Testis (tissue), 3 donors: ENCODE results near the gene CLNK. TPM values are rescaled to one million over a fixed set of nuclear protein-coding genes. Genes with fewer than 3 reads are reported as not detected.

ENCODE experiments used
- DNase-seq: peaks from one replicate; pipeline ENCODE4 v3.0.0-alpha.2; 2019
- H3K27ac ChIP-seq, 2 donors: fragments of 200-600 bp; sonication (generic); one replicate each; pipeline ENCODE4 v1.5.1; 2019
- H3K27me3 ChIP-seq: fragments of 200-600 bp; sonication (generic); one replicate; pipeline ENCODE4 v1.5.1; 2019
- H3K36me3 ChIP-seq: fragments of 200-600 bp; sonication (generic); one replicate; pipeline ENCODE4 v1.5.1; 2017; ENCODE audit warnings: low read depth; ENCODE audit errors: missing control alignments
- H3K4me1 ChIP-seq: fragments of 200-600 bp; sonication (generic); one replicate; pipeline ENCODE4 v1.5.1; 2019
- H3K4me3 ChIP-seq, 2 donors: fragments of 200-600 bp; sonication (generic); one replicate each; pipeline ENCODE4 v1.5.1; 2017 to 2019
- H3K9me3 ChIP-seq: fragments of 200-600 bp; sonication (generic); one replicate; pipeline ENCODE4 v1.5.1; 2017
- POLR2A ChIP-seq: fragments of 450-650 bp; IDR thresholded peaks from one replicate; pipeline ENCODE4 v1.6.1; 2017; ENCODE audit warnings: antibody characterized with exemption, mild to moderate bottlenecking, moderate library complexity
- WGBS, 2 donors: methylation state at CpG; one replicate each; pipeline ENCODE4 v1.1.5; 2018; 5-methylcytosine and 5-hydroxymethylcytosine counted together
- intact Hi-C: fragments of 100-400 bp; cut with DNase I; formaldehyde crosslinking; loops from one replicate; pipeline ENCODE4 v1.15.1; 2023; ENCODE audit warnings: low total_unique reads
- polyA plus RNA-seq: library from polyadenylated mRNA; stranded (reverse); fragments of 350-450 nt; fragmentation: Illumina TruSeq; extraction: RNeasy Lipid Tissue Mini Kit (QIAGEN cat#74804); gene quantifications from one replicate; pipeline ENCODE4 v1.2.3, GENCODE V29; 2014; ENCODE audit warnings: low read depth, low replicate concordance; ENCODE audit not compliant: insufficient read depth
- total RNA-seq, 2 donors: library from RNA; depleted of rRNA; stranded (reverse); fragments of >200 nt; gene quantifications; one replicate each; pipeline ENCODE4 v1.2.3, GENCODE V29; 2016
- TF ChIP-seq, protein P1 (sequence below), 3 experiments: fragments of 450-650 bp in 2 of 3; fragments of 200-600 bp in 1 of 3; sonication (generic) in 1 of 3; IDR thresholded peaks; one replicate each; pipeline ENCODE4 v1.5.1; 2016 to 2019; ENCODE audit warnings: antibody characterized with exemption in 3 of 3, mild to moderate bottlenecking in 2 of 3, moderate library complexity in 1 of 3

Gene CLNK
- total and polyA plus RNA-seq, 3 donors from 2014 or later = 0.12 to 0.94 TPM; not detected in 1

DNA sequence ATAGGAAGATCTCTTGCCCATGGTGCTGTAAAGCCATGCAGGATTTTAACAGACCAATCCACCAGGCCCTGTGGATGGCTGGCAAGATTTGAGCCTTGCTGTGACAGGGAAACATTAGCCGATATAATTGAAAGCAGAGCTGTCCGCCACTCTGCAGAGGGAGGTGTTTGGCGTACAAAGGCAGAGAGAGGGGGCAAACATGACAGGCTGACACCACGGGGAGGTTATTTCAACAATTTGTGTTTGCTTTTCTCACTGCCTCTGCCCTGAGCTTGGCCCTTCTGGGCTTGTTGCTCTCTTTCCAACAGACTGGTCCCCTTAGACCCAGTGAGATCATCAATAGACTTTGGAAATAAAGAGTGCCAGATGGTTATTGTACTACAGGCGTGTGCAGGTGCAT, 59.4 kb downstream of the CLNK start:
- no peak for DNase-seq
- TF ChIP-seq, protein P1, sequence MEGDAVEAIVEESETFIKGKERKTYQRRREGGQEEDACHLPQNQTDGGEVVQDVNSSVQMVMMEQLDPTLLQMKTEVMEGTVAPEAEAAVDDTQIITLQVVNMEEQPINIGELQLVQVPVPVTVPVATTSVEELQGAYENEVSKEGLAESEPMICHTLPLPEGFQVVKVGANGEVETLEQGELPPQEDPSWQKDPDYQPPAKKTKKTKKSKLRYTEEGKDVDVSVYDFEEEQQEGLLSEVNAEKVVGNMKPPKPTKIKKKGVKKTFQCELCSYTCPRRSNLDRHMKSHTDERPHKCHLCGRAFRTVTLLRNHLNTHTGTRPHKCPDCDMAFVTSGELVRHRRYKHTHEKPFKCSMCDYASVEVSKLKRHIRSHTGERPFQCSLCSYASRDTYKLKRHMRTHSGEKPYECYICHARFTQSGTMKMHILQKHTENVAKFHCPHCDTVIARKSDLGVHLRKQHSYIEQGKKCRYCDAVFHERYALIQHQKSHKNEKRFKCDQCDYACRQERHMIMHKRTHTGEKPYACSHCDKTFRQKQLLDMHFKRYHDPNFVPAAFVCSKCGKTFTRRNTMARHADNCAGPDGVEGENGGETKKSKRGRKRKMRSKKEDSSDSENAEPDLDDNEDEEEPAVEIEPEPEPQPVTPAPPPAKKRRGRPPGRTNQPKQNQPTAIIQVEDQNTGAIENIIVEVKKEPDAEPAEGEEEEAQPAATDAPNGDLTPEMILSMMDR (IDR thresholded peaks at IDR 0.05) = no peak
- no peak for TF ChIP-seq POLR2A

DNA sequence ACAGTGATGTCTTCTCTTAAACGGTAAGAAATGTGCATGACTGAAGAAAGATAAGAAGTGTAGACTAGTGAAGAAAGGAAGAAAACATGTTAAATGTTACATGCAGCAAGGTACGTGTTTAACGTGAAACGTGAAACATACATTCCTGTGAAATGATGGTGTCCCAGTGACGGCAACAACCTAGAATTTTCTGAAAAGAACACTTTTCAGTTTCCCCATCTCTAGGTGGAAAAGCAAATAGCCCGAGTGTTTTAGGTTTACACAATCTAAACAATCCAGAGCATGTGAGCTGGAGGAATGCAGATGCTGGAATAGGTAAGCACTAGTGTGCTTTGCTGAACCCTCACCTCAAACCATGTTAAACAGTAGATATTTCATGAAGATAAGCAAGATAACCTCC, 60.7 kb downstream of the CLNK start:
- Histone ChIP-seq H3K36me3 (no peaks in the 10 kb centered on the region), H3K27me3 (no peaks in the 10 kb centered on the region), H3K27ac (no peak overlapping the region), H3K4me1 (peaks cover 5% of the 10 kb centered on the region), H3K9me3 (no peaks in the 10 kb centered on the region), H3K4me3 (no peak overlapping the region)
- intact Hi-C loops = no loop called here
- no peak for DNase-seq
- TF ChIP-seq POLR2A = no peak
- TF ChIP-seq, protein P1 (IDR thresholded peaks at IDR 0.05) = no peak
- 56 to 67% methylated on average over 6 of the region's 6 CpGs for WGBS, 2 donors

More for the DNA sequence above, 59.4 kb downstream of the CLNK start:
- H3K9me3 ChIP-seq = no peaks in the 10 kb centered on the region
- no peaks in the 10 kb centered on the region for H3K36me3 ChIP-seq
- 50 to 56% methylated on average over 5 of the region's 5 CpGs for WGBS, 2 donors
- H3K27me3 ChIP-seq = no peaks in the 10 kb centered on the region
- intact Hi-C loops = no loop called here
- peaks cover 5% of the 10 kb centered on the region for H3K4me1 ChIP-seq
- H3K4me3 ChIP-seq = no peak overlapping the region
- no peak overlapping the region for H3K27ac ChIP-seq

DNA sequence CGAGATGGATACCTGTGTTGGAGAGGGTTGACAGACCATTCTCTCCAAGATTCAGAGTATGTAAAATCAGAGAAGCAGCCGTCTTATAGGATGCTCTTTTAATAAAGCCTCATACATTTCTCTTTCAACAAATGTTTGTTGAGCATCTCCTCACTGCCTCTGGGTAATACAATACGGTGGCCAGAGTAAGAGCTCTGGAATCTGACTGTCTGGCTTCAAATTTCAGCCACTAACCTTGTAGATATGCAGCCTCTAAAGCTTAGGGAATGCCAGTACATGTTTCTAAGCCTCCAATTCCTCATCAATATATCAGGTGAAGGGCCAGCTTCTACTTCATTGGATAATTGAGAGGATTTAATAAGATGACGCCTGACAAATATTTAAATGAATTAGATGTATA, 61.3 kb downstream of the CLNK start:
- H3K4me1 ChIP-seq = peaks cover 5% of the 10 kb centered on the region
- H3K4me3 ChIP-seq = no peak overlapping the region
- TF ChIP-seq, protein P1 (IDR thresholded peaks at IDR 0.05) = no peak
- TF ChIP-seq POLR2A = no peak
- no peak overlapping the region for H3K27ac ChIP-seq
- 64 to 73% methylated on average over 4 of the region's 4 CpGs for WGBS, 2 donors
- intact Hi-C loops = no loop called here
- no peaks in the 10 kb centered on the region for H3K36me3 ChIP-seq
- H3K27me3 ChIP-seq = no peaks in the 10 kb centered on the region
- DNase-seq = no peak
- no peaks in the 10 kb centered on the region for H3K9me3 ChIP-seq

DNA sequence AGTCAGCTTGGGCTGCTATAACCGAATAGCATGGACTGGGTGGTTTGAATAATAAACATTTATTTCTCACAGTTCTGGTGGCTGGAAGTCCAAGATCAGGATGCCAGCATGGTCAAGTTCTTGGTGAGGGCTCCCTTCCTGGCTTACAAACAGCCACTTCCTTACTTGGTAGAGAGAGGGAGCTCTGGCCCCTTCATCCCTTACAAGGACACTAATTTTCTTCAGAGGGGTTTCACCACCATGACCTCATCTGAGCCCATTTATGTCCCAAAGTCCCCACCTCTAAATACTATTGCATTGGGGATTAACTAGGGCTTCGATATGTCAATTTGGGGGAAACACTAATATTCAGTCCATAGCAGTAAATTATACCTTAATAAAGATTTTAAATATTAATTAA, 61.8 kb downstream of the CLNK start:
- Histone ChIP-seq H3K4me3 (no peak overlapping the region), H3K36me3 (no peaks in the 10 kb centered on the region), H3K27me3 (no peaks in the 10 kb centered on the region), H3K9me3 (no peaks in the 10 kb centered on the region), H3K27ac (no peak overlapping the region), H3K4me1 (peaks cover 5% of the 10 kb centered on the region)
- intact Hi-C loops = no loop called here
- no peak for DNase-seq
- TF ChIP-seq, protein P1 (IDR thresholded peaks at IDR 0.05) = peak in 1 of 3 experiments; percentile 16
- TF ChIP-seq POLR2A = no peak
- WGBS, 2 donors = 90 to 96% methylated on average over 2 of the region's 2 CpGs

DNA sequence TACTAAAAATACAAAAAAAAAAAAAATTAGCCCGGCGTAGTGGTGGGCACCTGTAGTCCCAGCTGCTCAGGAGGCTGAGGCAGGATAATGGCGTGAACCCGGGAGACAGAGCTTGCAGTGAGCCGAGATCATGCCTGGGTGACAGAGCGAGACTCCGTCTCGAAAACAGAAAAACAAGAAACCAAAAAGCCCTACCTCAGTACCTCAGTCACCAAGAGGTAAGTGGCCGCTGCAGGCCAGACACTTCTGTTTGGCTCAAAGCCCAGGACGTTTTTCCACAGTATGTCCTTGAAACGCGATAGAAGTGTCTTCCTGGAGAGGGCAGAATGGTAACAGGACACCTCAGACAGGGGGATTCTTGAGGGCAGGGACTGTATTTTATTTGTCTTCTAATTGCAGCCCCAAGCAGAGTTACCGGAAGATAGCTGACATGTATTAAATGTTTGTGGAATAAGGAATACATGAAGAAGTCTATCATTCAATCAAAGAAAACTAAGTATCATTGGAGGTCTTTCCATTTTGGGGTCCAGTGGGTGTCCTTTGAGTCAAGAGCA, 63.6 kb downstream of the CLNK start:
- TF ChIP-seq, protein P1 (IDR thresholded peaks at IDR 0.05) = no peak
- TF ChIP-seq POLR2A = no peak
- peak; percentile 20 for DNase-seq
- Histone ChIP-seq H3K27me3 (no peaks in the 10 kb centered on the region), H3K4me1 (no peaks in the 10 kb centered on the region), H3K4me3 (no peak overlapping the region), H3K9me3 (no peaks in the 10 kb centered on the region), H3K36me3 (no peaks in the 10 kb centered on the region), H3K27ac (no peak overlapping the region)
- WGBS, 2 donors = 77% methylated on average over 13 of the region's 13 CpGs
- intact Hi-C loops = no loop called here
